A673 (cell line): Measurements from ENCODE around the gene NFKBIB. TPM values are rescaled to one million over a fixed set of nuclear protein-coding genes. Genes with fewer than 3 reads are reported as not detected.
"Not testable (repeated sequence)": the region's sequence is repeated elsewhere in the genome, so short reads cannot be mapped to it uniquely, and the experiment has no call there.

Experiments used
- BruUV-seq: library from RNA; stranded (reverse); fragments of 400-500 nt; replicated peaks from 2 replicates; lab custom pipeline; 2021; lab: Mats Ljungman, UMichigan
- CTCF ChIA-PET: fragments of 300-600 bp; sonication (Branson Sonifier 250); formaldehyde crosslinking; loops from one replicate; lab custom pipeline; 2022; ENCODE audit warnings: antibody characterized with exemption; lab: Charles Lee
- POLR2A ChIA-PET: fragments of 300-600 bp; sonication (Branson Sonifier 250); formaldehyde crosslinking; loops from one replicate; lab custom pipeline; 2022; ENCODE audit warnings: antibody characterized with exemption; ENCODE audit not compliant: low non-redundant PET; lab: Charles Lee
- DNase-seq: peaks from one replicate; pipeline ENCODE4 v3.0.0-alpha.2; 2015; ENCODE audit warnings: low spot score
- H3K27ac ChIP-seq: fragments of 200-600 bp; sonication (generic); 2 replicates; pipeline ENCODE4 v1.5.1; 2016; ENCODE audit warnings: mixed run types, low read depth, mild to moderate bottlenecking, mixed read lengths, antibody characterized with exemption, low read length; ENCODE audit not compliant: poor library complexity, severe bottlenecking
- H3K27me3 ChIP-seq: fragments of 200-600 bp; sonication (generic); replicated peaks from 2 replicates; pipeline ENCODE4 v1.6.1; 2017; ENCODE audit warnings: mixed run types, low read depth, mild to moderate bottlenecking, mixed read lengths, antibody characterized with exemption, low read length; ENCODE audit not compliant: insufficient read depth, poor library complexity
- H3K36me3 ChIP-seq: fragments of 200-600 bp; sonication (generic); 2 replicates; pipeline ENCODE4 v1.6.1; 2016; ENCODE audit warnings: mixed run types, mild to moderate bottlenecking, mixed read lengths, antibody characterized with exemption, low read length; ENCODE audit not compliant: insufficient read depth, poor library complexity, severe bottlenecking
- H3K4me1 ChIP-seq: fragments of 200-600 bp; sonication (generic); 2 replicates; pipeline ENCODE4 v1.6.1; 2017; ENCODE audit warnings: mixed run types, mild to moderate bottlenecking, mixed read lengths, antibody characterized with exemption, low read length; ENCODE audit not compliant: insufficient read depth, poor library complexity, severe bottlenecking
- H3K4me3 ChIP-seq: fragments of 200-600 bp; sonication (generic); 2 replicates; pipeline ENCODE4 v1.5.1; 2016; ENCODE audit warnings: low read depth, mixed run types, mild to moderate bottlenecking, mixed read lengths, low read length; ENCODE audit not compliant: poor library complexity, severe bottlenecking
- H3K9me3 ChIP-seq: fragments of 200-600 bp; sonication (generic); 2 replicates; pipeline ENCODE4 v1.6.1; 2016; ENCODE audit warnings: mixed run types, low read depth, mild to moderate bottlenecking, mixed read lengths, antibody characterized with exemption, low read length; ENCODE audit not compliant: poor library complexity, severe bottlenecking
- EZH2 ChIP-seq: fragments of 200-600 bp; sonication (generic); IDR thresholded peaks from 2 replicates; pipeline ENCODE4 v1.6.1; 2017; ENCODE audit warnings: borderline replicate concordance, low read depth, mild to moderate bottlenecking, mixed read lengths, antibody characterized with exemption, low read length; ENCODE audit not compliant: poor library complexity, severe bottlenecking
- intact Hi-C: fragments of 100-400 bp; cut with micrococcal nuclease; formaldehyde crosslinking; loops from one replicate; pipeline ENCODE4 v1.10.0; 2022; ENCODE audit not compliant: unreplicated experiment
- total RNA-seq: library from RNA; stranded (reverse); gene quantifications from 2 replicates; pipeline ENCODE4 v1.2.3, GENCODE V29; 2021
- TF ChIP-seq, protein P1 (sequence below): fragments of 300-800, 200-600 bp; sonication (generic); conservative IDR thresholded peaks from 2 replicates; pipeline ENCODE4 v1.5.1; 2017; ENCODE audit warnings: low read depth, mild to moderate bottlenecking, antibody characterized with exemption, low read length, moderate library complexity, mixed read lengths

NFKBIB gene
- total RNA-seq, 1 experiment from 2014 or later: 51.9 TPM

DNA sequence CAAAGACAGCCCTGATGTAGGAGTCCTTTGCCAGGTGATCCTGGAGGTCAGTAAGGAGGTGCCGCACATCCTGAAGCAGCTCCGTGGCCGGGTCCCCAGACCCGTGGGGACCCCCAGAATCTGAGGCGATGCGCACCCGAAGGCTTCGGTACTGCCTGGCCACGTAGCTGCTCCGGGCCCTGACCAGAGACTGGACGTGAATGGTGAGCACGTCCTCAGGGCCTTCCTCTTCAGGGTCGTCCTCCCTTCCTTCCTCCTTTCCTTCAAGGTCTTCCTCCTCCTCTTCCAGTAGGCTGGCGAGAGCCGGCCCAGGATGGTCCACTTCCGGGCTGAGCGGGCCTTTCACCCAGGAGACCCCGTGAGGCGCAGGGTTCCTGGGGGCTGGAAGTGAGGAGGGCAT is 29.2 kb upstream of the NFKBIB start:
- Histone ChIP-seq H3K4me1 (no peaks in the 10 kb centered on the region), H3K4me3 (no peak overlapping the region), H3K36me3 (no peaks in the 10 kb centered on the region), H3K27ac (no peak overlapping the region), H3K27me3 (no peaks in the 10 kb centered on the region), H3K9me3 (no peaks in the 10 kb centered on the region)
- no TSS peak for BruUV-seq
- ChIA-PET CTCF (interaction anchor here (1.1 to 1.4 kb wide), 2 partner anchors 21 to 59 kb away, joined by 3 to 9 read pairs; partner anchors contain the start of genes HNRNPL and SARS2), POLR2A (no interaction called here)
- TF ChIP-seq, protein P1, sequence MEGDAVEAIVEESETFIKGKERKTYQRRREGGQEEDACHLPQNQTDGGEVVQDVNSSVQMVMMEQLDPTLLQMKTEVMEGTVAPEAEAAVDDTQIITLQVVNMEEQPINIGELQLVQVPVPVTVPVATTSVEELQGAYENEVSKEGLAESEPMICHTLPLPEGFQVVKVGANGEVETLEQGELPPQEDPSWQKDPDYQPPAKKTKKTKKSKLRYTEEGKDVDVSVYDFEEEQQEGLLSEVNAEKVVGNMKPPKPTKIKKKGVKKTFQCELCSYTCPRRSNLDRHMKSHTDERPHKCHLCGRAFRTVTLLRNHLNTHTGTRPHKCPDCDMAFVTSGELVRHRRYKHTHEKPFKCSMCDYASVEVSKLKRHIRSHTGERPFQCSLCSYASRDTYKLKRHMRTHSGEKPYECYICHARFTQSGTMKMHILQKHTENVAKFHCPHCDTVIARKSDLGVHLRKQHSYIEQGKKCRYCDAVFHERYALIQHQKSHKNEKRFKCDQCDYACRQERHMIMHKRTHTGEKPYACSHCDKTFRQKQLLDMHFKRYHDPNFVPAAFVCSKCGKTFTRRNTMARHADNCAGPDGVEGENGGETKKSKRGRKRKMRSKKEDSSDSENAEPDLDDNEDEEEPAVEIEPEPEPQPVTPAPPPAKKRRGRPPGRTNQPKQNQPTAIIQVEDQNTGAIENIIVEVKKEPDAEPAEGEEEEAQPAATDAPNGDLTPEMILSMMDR: no peak
- TF ChIP-seq EZH2: no peak
- intact Hi-C loops: no loop called here
- DNase-seq: no peak

DNA sequence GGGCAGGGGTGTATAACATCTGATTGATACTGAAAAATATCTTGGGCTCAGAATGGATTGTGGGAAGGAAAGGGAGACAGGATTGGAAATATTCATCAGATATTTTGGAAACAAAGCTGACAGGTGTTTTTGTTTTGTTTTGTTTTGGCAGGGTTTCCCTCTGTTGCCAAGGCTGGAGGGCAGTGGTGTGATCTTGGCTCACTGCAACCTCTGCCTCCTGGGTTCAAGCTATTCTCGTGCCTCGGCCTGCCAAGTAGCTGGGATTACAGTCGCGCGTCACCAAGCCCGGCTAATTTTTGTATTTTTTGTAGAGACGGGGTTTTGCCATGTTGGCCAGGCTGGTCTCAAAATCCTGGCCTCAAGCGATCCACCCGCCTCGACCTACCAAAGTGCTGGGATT is 26.4 kb upstream of the NFKBIB start:
- H3K4me3 ChIP-seq, H3K4me1 ChIP-seq, H3K9me3 ChIP-seq, CTCF ChIA-PET, POLR2A ChIA-PET, H3K27ac ChIP-seq, DNase-seq, H3K36me3 ChIP-seq, H3K27me3 ChIP-seq, BruUV-seq, intact Hi-C loops: not testable (repeated sequence)

DNA sequence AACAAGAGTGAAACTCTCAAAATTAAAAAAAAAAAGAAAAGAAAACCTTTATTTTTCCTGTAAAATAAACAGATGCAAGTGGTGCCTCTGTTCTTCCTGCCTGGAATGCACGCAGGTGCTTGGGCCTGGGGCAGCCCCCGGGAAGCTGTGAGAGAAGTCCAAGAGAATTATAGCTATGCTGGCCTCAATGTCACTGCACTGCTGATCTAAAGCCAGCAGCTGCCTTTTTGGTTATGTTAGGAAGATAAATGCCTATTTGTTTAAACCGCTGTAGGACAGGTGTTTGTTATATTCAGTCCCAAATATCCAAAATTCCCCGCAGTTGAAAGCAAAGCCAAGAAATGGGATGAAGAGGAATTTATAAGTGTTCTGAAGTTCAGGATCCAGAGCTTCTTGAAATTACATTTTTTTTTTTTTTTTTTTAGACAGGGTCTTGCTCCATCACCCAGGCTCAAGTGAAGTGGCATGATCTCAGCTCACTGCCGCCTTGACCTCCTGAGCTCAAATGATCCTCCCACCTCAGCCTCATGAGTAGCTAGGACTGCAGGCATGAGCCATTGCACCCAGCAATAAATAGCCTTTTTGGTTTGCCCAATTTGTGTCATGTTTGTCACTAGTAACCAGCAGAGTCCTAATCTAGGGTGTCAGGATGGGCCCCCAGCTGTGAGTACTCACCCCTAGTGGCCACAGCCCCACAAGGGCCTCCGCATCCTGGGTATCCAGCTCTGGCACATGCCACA is 23.9 kb upstream of the NFKBIB start:
- no peak overlapping the region for H3K27ac ChIP-seq
- no peak for DNase-seq
- H3K4me3 ChIP-seq: no peak overlapping the region
- no peaks in the 10 kb centered on the region for H3K4me1 ChIP-seq
- TF ChIP-seq, protein P1: no peak
- no peak for TF ChIP-seq EZH2
- no TSS peak for BruUV-seq
- H3K27me3 ChIP-seq: no peaks in the 10 kb centered on the region
- ChIA-PET CTCF (interaction anchor here (0.6 kb wide), 1 partner anchor 971 kb away, joined by 3 read pairs; no protein-coding TSS in a partner anchor), POLR2A (interaction anchor here (0.6 to 0.7 kb wide), 2 partner anchors 9 to 479 kb away, joined by 3 to 16 read pairs; no protein-coding TSS in a partner anchor)
- H3K9me3 ChIP-seq: no peaks in the 10 kb centered on the region
- intact Hi-C loops: no loop called here
- H3K36me3 ChIP-seq: no peaks in the 10 kb centered on the region
